Breast epithelium (tissue), 3 donors: ENCODE results near the gene ICOS.

ENCODE experiments used
- CTCF ChIP-seq, 3 donors: fragments of 450-650 bp; IDR thresholded peaks; one replicate each; pipeline ENCODE4 v1.5.1; 2016 to 2017; ENCODE audit warnings: antibody characterized with exemption in 3 of 3, mild to moderate bottlenecking in 3 of 3, moderate library complexity in 3 of 3
- POLR2A ChIP-seq: fragments of 450-650 bp; IDR thresholded peaks from one replicate; pipeline ENCODE4 v1.6.1; 2016; ENCODE audit warnings: antibody characterized with exemption, mild to moderate bottlenecking, moderate library complexity
- POLR2AphosphoS5 ChIP-seq, 3 donors: sonication (generic); formaldehyde crosslinking; IDR thresholded peaks; one replicate each; pipeline ENCODE4 v1.6.1; 2017; ENCODE audit warnings: antibody characterized with exemption in 3 of 3

- TF ChIP-seq CTCF (IDR thresholded peaks at IDR 0.05): no peak
- peak in 1 of 3 donors; percentile 36 for TF ChIP-seq POLR2AphosphoS5 (IDR thresholded peaks at IDR 0.05)
- no peak for TF ChIP-seq POLR2A
Observed at GRCh38 chr2:203898657-203899056, 37.9 kb upstream of the ICOS start.
